ENCODE results near the gene ARHGAP42.

The ARHGAP42 gene

DNA sequence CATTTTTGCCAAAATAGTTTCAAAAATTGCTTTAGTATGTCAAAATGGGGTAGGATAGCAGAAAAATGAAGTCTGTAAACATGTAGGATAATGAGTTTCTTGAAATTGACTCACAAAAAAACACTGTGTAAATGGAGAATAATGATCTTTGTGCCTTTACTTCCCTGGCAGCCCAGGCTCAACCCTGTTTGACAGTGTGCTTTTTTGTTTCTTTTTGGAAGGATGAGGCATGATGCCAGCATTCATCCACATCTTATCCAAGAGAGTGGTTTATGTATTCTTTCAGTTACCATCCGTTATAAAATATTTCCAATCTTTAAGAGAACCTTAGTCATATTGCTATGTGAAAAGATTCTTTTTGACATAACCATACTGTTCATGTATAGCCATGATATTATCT is 70.6 kb downstream of the ARHGAP42 start:
- Histone ChIP-seq H3K4me3 (ENCODE audit: low read depth, low read length) (no peak overlapping the region), H3K4me1 (ENCODE audit: control insufficient read depth, insufficient read depth, low read length, unreplicated experiment) (no peaks in the 10 kb centered on the region), H3K27ac (ENCODE audit: low read depth, low read length) (no peak overlapping the region), H2AFZ (ENCODE audit: low read length, unreplicated experiment) (no peak overlapping the region), H3K36me3 (ENCODE audit: insufficient read depth, low read length) (no peaks in the 10 kb centered on the region), H3K79me2 (ENCODE audit: control insufficient read depth, insufficient read depth, low read length, unreplicated experiment) (no peaks in the 10 kb centered on the region), H3K27me3 (ENCODE audit: insufficient read depth, low read length) (no peaks in the 10 kb centered on the region)

DNA sequence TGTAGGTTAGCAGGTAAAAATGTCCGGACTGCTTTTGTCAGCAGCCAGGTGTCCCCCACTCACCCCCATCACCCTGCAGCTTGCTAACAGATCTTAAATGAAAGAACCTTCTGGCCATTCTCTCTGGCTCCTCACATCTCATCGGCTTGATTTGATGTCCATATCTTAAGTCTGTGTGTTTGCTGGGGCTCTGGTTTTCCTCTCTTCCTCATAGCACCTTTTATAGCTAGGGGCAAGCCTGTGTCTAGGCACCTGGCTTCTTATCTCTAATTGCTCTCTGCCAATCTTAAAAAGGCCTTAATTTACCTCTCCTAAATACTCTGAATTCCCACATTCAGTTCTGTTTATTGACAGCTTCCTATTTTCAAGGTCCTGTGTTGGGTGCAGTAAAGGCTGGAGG is 72.0 kb downstream of the ARHGAP42 start:
- no peak overlapping the region for H2AFZ ChIP-seq (ENCODE audit: low read length, unreplicated experiment)
- no peak overlapping the region for H3K27ac ChIP-seq (ENCODE audit: low read depth, low read length)
- H3K36me3 ChIP-seq (ENCODE audit: insufficient read depth, low read length): no peaks in the 10 kb centered on the region
- no peak overlapping the region for H3K4me3 ChIP-seq (ENCODE audit: low read depth, low read length)
- H3K79me2 ChIP-seq (ENCODE audit: control insufficient read depth, insufficient read depth, low read length, unreplicated experiment): no peaks in the 10 kb centered on the region
- no peaks in the 10 kb centered on the region for H3K4me1 ChIP-seq (ENCODE audit: control insufficient read depth, insufficient read depth, low read length, unreplicated experiment)
- H3K27me3 ChIP-seq (ENCODE audit: insufficient read depth, low read length): no peaks in the 10 kb centered on the region

DNA sequence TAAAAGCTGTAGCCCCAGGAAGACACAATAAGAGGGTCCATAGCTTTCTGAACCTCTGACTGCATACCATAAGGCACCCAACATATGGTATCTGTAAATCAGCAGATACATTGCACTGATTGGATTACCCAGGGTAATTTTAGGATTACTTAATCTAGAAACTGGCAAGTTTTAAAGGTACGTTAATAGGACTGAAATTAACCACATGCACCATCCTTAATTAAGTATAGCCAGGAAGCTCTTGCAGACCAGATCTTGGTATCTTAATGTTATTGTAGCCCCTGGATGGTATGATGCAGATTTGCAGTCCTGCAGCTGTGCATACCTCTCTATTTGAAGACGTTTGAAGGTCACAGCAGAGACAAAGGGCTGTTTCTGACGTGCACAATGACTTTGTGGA is 72.8 kb downstream of the ARHGAP42 start:
- Histone ChIP-seq H3K4me3 (ENCODE audit: low read depth, low read length) (no peak overlapping the region), H3K27me3 (ENCODE audit: insufficient read depth, low read length) (no peaks in the 10 kb centered on the region), H2AFZ (ENCODE audit: low read length, unreplicated experiment) (no peak overlapping the region), H3K79me2 (ENCODE audit: control insufficient read depth, insufficient read depth, low read length, unreplicated experiment) (no peaks in the 10 kb centered on the region), H3K4me1 (ENCODE audit: control insufficient read depth, insufficient read depth, low read length, unreplicated experiment) (no peaks in the 10 kb centered on the region), H3K27ac (ENCODE audit: low read depth, low read length) (no peak overlapping the region), H3K36me3 (ENCODE audit: insufficient read depth, low read length) (no peaks in the 10 kb centered on the region)

DNA sequence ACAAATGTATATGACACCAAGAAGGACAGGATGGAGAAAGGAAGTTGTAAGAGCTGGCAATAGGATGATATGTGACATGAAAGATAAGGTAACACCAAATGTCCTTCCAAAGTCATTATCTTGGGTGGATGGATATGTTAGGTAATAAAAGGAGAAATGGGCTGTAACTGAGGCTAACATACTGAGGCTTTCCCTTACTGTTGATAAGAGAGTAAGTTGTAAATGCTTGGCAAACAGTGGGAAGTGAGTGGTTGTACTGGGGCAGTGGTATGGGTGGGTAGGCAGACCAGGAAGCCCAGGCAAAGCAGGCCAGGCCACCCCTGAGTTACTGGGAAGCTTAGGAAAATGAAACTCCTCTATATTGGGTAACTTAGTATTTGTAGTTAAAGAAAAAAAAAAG is 73.7 kb downstream of the ARHGAP42 start:
- Histone ChIP-seq H3K4me3 (ENCODE audit: low read depth, low read length) (no peak overlapping the region), H3K79me2 (ENCODE audit: control insufficient read depth, insufficient read depth, low read length, unreplicated experiment) (no peaks in the 10 kb centered on the region), H3K27ac (ENCODE audit: low read depth, low read length) (no peak overlapping the region)

DNA sequence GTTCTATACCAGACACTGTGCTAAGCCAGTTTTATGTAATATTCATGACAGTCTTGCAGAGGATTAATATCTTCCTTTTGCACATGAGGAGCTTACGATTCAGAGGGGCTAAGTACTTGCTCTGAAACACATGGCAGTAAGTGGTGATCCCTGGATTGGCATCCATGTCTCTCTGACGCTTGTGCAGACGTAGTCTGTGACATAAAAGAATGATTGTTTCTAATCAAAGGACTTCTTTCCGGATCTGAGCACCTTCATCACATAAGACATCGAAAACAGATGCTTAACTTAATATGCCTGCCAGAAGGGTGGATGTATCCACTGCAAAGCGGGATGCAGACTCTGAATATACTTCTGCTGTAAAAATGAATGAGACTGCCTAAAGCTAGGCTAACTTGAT is 74.8 kb downstream of the ARHGAP42 start:
- Histone ChIP-seq H3K27ac (ENCODE audit: low read depth, low read length) (no peak overlapping the region), H3K79me2 (ENCODE audit: control insufficient read depth, insufficient read depth, low read length, unreplicated experiment) (no peaks in the 10 kb centered on the region), H3K4me3 (ENCODE audit: low read depth, low read length) (no peak overlapping the region), H2AFZ (ENCODE audit: low read length, unreplicated experiment) (no peak overlapping the region), H3K36me3 (ENCODE audit: insufficient read depth, low read length) (no peaks in the 10 kb centered on the region), H3K4me1 (ENCODE audit: control insufficient read depth, insufficient read depth, low read length, unreplicated experiment) (no peaks in the 10 kb centered on the region), H3K27me3 (ENCODE audit: insufficient read depth, low read length) (no peaks in the 10 kb centered on the region)

More for the DNA sequence above, 73.7 kb downstream of the ARHGAP42 start:
- H3K27me3 ChIP-seq (ENCODE audit: insufficient read depth, low read length): no peaks in the 10 kb centered on the region
- H3K4me1 ChIP-seq (ENCODE audit: control insufficient read depth, insufficient read depth, low read length, unreplicated experiment): no peaks in the 10 kb centered on the region
- H3K36me3 ChIP-seq (ENCODE audit: insufficient read depth, low read length): no peaks in the 10 kb centered on the region
- H2AFZ ChIP-seq (ENCODE audit: low read length, unreplicated experiment): peak overlapping the region; percentile 36

DNA sequence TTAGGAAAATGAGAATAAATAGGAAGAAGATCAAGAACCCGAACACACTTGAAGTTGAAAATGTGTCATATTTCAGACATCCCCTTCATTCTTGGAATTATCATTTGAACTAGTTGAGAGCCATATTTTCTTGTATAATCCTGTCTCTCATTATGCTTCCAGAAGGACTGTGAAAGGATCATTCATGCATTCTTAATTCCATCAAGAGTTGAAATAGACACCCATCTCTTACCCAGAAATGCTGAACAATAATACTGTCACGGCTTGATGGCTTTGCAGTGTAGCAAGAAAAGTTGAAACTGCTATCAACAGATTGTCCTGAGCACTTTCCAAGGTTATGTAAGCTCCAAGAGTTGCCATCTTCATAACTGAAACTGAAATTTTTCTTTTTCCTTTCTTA is 79.7 kb downstream of the ARHGAP42 start:
- Histone ChIP-seq H2AFZ (ENCODE audit: low read length, unreplicated experiment) (no peak overlapping the region), H3K4me1 (ENCODE audit: control insufficient read depth, insufficient read depth, low read length, unreplicated experiment) (no peaks in the 10 kb centered on the region), H3K27me3 (ENCODE audit: insufficient read depth, low read length) (no peaks in the 10 kb centered on the region), H3K4me3 (ENCODE audit: low read depth, low read length) (no peak overlapping the region), H3K27ac (ENCODE audit: low read depth, low read length) (no peak overlapping the region), H3K79me2 (ENCODE audit: control insufficient read depth, insufficient read depth, low read length, unreplicated experiment) (no peaks in the 10 kb centered on the region), H3K36me3 (ENCODE audit: insufficient read depth, low read length) (no peaks in the 10 kb centered on the region)

DNA sequence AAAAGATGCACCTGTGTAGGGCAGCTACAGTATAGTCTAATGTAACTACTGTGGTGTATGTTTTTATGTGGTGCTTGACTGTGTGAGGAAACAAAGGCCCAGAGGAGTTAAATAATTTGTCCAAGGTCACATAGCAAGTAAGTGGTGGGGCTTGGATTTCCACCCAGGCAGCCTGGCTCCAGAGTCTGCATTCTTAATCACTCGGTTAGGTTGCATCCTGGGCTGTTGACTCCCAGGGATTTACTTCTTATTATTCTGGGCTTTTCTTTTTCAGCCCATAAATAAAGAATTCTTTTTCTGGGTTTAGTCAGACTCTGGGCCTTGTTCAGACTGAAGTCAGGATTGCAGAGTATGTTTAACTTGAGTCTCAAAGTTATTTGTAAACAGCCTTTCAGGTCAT is 82.1 kb downstream of the ARHGAP42 start:
- no peak overlapping the region for H3K4me3 ChIP-seq (ENCODE audit: low read depth, low read length)
- H3K4me1 ChIP-seq (ENCODE audit: control insufficient read depth, insufficient read depth, low read length, unreplicated experiment): no peaks in the 10 kb centered on the region
- H3K27ac ChIP-seq (ENCODE audit: low read depth, low read length): no peak overlapping the region
- no peaks in the 10 kb centered on the region for H3K27me3 ChIP-seq (ENCODE audit: insufficient read depth, low read length)
- H2AFZ ChIP-seq (ENCODE audit: low read length, unreplicated experiment): no peak overlapping the region
- H3K36me3 ChIP-seq (ENCODE audit: insufficient read depth, low read length): no peaks in the 10 kb centered on the region
- H3K79me2 ChIP-seq (ENCODE audit: control insufficient read depth, insufficient read depth, low read length, unreplicated experiment): no peaks in the 10 kb centered on the region

DNA sequence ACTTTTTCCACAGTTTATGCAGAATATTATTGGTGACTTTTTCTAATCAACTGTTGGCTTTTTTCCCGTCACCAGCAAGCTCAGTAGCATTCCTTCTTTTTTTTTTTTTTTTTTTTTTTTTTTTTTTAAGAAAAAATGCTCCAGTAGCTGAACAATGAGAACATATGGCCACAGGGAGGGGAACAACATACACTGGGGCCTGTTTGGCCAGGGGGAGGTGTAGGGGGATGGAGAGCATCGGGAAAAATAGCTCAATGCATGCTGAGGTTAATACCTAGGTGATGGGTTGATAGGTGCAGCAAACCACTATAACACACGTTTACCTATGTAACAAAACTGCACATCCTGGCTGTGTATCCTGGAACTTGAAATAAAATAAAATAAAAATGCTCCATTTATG is 82.5 kb downstream of the ARHGAP42 start:
- Histone ChIP-seq H2AFZ (ENCODE audit: low read length, unreplicated experiment) (no peak overlapping the region), H3K27ac (ENCODE audit: low read depth, low read length) (no peak overlapping the region)

DNA sequence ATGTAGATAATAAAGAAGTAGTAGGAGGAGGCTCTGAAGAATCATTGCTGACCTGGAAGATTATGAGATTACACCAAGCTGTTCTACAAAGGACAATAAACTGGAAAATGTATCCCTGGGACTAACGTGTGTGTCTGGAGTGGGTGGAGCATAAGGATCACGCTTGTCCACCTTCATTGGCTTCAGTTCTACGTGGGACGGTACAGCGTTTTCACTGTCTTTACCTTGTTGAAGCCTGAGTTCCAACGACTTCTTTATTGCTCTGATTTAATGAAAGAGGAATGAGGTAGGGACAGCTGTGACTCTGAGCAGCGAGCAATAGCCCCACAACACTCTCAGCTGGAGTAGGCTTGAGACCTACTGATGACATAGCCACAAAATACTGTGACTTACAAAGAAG is 87.0 kb downstream of the ARHGAP42 start:
- no peaks in the 10 kb centered on the region for H3K27me3 ChIP-seq (ENCODE audit: insufficient read depth, low read length)
- no peak overlapping the region for H3K27ac ChIP-seq (ENCODE audit: low read depth, low read length)
- H3K4me3 ChIP-seq (ENCODE audit: low read depth, low read length): no peak overlapping the region
- no peaks in the 10 kb centered on the region for H3K36me3 ChIP-seq (ENCODE audit: insufficient read depth, low read length)
- H2AFZ ChIP-seq (ENCODE audit: low read length, unreplicated experiment): no peak overlapping the region
- no peaks in the 10 kb centered on the region for H3K79me2 ChIP-seq (ENCODE audit: control insufficient read depth, insufficient read depth, low read length, unreplicated experiment)
- no peaks in the 10 kb centered on the region for H3K4me1 ChIP-seq (ENCODE audit: control insufficient read depth, insufficient read depth, low read length, unreplicated experiment)

More for the DNA sequence above, 82.5 kb downstream of the ARHGAP42 start:
- H3K4me3 ChIP-seq (ENCODE audit: low read depth, low read length): no peak overlapping the region
- no peaks in the 10 kb centered on the region for H3K36me3 ChIP-seq (ENCODE audit: insufficient read depth, low read length)
- no peaks in the 10 kb centered on the region for H3K79me2 ChIP-seq (ENCODE audit: control insufficient read depth, insufficient read depth, low read length, unreplicated experiment)
- no peaks in the 10 kb centered on the region for H3K4me1 ChIP-seq (ENCODE audit: control insufficient read depth, insufficient read depth, low read length, unreplicated experiment)
- no peaks in the 10 kb centered on the region for H3K27me3 ChIP-seq (ENCODE audit: insufficient read depth, low read length)

DNA sequence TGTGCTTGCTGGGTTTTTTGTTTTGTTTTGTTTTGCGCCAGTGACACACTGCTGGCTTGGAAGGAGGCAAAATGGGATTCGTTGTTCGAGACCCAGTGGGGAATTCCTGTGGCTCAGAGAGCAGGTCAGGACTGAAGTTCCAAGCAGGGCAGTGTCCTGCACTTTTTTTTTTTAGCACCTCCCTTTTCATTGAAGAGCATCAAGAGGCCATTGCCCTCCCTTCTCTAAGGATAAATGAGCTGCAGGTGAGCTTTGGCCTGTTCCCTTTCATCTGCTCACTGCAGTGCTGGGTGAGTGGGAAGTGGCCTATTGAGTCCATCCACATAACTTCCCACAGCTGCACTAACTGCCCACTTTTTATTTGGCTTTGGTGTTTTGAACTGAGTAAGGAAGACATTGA is 87.8 kb downstream of the ARHGAP42 start:
- no peaks in the 10 kb centered on the region for H3K36me3 ChIP-seq (ENCODE audit: insufficient read depth, low read length)
- no peaks in the 10 kb centered on the region for H3K27me3 ChIP-seq (ENCODE audit: insufficient read depth, low read length)
- no peaks in the 10 kb centered on the region for H3K79me2 ChIP-seq (ENCODE audit: control insufficient read depth, insufficient read depth, low read length, unreplicated experiment)
- H3K4me3 ChIP-seq (ENCODE audit: low read depth, low read length): no peak overlapping the region
- no peak overlapping the region for H3K27ac ChIP-seq (ENCODE audit: low read depth, low read length)
- H3K4me1 ChIP-seq (ENCODE audit: control insufficient read depth, insufficient read depth, low read length, unreplicated experiment): no peaks in the 10 kb centered on the region
- H2AFZ ChIP-seq (ENCODE audit: low read length, unreplicated experiment): no peak overlapping the region

DNA sequence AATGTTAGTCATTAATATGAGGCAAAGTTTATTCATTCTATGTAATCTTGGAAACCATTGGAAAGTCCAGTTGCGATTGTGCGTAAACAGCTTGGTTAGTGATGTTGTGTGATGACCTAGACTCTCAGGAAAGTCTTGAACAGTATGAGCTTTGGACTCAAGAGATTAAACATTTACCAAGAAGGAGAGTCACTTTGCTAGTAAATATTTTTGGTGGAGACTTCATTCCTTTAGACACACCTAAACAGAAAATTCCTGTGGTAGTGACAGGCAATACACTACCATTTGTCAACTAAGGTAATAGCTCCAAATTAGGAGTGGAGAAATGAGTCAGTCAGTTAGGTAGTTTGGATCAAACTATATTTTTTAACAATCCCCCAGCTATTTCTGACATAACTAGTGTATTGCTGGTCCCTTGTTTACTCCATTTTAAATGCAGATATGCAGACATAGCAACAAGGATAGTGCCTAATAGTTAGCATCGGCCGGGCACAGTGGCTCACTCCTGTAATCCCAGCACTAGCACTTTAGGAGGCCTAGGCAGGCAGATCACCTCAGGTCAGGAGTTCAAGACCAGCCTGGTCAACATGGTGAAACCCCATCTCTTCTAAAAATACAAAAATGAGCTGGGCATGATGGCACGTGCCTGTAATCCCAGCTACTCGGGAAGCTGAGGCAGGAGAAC is 89.3 kb downstream of the ARHGAP42 start:
- H3K27ac ChIP-seq (ENCODE audit: low read depth, low read length): peak overlapping the region; percentile 73
- H3K4me3 ChIP-seq (ENCODE audit: low read depth, low read length): no peak overlapping the region
- H3K36me3 ChIP-seq (ENCODE audit: insufficient read depth, low read length): no peaks in the 10 kb centered on the region
- H2AFZ ChIP-seq (ENCODE audit: low read length, unreplicated experiment): no peak overlapping the region
- H3K79me2 ChIP-seq (ENCODE audit: control insufficient read depth, insufficient read depth, low read length, unreplicated experiment): no peaks in the 10 kb centered on the region
- no peaks in the 10 kb centered on the region for H3K27me3 ChIP-seq (ENCODE audit: insufficient read depth, low read length)
- H3K4me1 ChIP-seq (ENCODE audit: control insufficient read depth, insufficient read depth, low read length, unreplicated experiment): no peaks in the 10 kb centered on the region

All from ACC112 (cell line).